KG1 (cell line): ENCODE data around the gene TKT.

Experiments used
- DNase-seq: peaks from one replicate; lab custom pipeline; 2025; lab: John Stamatoyannopoulos, UW

The TKT gene

GRCh38 chr3:53240989-53241972, 14.5 kb downstream of the TKT start:
- no peak for DNase-seq

DNA sequence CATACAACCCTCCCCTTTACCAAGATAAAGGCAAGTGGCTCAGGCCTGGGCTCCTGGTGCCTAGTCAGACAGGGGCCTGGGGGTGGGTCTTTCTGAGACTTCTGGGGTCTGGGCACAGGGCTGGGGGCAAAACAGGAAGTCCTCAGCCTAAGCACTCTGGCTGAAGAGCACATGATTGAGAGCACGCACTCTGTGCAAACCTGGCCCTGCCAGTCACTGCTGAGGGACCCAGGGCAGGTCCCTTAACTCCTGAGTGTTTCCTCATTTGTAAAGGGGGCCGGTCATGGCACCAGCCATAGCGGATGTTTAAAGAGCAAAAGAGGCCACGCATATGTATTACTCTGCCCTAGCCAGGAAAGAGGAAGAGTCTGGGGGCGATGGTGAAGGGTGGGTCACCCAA, 16.0 kb downstream of the TKT start:
- DNase-seq: no peak

DNA sequence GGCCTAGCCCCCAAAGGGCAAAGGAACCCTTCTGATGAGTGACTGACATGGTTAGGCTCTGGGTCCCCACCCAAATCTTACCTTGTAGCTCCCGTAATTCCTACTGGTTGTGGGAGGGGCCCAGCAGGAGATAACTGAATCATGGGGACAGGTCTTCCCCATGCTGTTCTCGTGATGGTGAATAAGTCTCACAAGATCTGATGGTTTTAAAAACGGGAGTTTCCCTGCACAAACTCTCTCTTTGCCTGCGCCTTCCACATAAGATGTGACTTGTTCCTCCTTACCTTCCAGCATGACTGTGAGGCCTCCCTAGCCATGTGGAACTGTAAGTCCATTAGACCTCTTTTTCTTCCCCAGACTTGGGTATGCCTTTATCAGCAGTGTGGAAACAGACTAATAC, 16.9 kb downstream of the TKT start:
- DNase-seq: no peak

- no peak for DNase-seq
Observed at GRCh38 chr3:53238051-53238850, 17.6 kb downstream of the TKT start.

- DNase-seq: no peak
Observed at GRCh38 chr3:53236112-53236841, 19.5 kb downstream of the TKT start.

DNA sequence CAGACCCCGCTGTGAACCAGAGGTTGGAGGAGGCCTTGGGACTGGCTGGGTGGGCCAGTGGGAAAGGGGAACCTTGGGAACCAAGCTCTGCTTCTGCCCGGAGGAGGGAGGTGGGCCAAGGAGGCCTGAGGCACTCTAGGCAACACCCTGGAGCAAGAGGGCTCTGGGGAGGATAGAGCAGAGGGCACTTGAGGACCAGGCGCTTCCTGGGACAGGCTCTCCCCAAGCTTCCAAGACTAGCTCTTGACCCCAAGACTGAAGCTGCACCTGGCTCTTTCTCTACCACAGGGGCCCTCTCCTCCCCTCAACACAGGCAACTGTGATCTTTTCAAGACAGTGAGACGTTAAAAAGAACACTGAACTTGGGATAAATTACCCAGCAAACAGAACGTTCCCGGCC, 20.3 kb downstream of the TKT start:
- no peak for DNase-seq

DNA sequence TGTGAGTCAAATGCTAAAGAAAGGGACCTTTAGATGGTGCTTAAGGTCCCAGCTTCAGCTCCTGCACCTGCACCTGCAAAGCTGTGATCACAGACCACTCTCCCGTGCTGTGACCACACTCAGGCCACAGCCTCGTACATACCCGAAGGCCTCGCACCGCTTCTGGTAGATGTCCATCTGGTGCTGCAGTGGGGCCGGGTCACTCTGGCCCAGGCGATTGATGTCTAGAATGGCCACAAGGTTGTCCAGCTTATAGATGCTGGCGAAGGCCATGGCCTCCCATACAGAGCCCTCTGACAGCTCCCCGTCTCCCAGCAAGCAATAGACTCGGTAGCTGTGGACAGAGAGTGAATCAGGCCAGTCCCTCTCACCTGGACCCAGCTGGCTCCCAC, 21.0 kb downstream of the TKT start:
- DNase-seq: no peak

GRCh38 chr3:53234130-53234840, 21.5 kb downstream of the TKT start:
- DNase-seq: no peak

DNA sequence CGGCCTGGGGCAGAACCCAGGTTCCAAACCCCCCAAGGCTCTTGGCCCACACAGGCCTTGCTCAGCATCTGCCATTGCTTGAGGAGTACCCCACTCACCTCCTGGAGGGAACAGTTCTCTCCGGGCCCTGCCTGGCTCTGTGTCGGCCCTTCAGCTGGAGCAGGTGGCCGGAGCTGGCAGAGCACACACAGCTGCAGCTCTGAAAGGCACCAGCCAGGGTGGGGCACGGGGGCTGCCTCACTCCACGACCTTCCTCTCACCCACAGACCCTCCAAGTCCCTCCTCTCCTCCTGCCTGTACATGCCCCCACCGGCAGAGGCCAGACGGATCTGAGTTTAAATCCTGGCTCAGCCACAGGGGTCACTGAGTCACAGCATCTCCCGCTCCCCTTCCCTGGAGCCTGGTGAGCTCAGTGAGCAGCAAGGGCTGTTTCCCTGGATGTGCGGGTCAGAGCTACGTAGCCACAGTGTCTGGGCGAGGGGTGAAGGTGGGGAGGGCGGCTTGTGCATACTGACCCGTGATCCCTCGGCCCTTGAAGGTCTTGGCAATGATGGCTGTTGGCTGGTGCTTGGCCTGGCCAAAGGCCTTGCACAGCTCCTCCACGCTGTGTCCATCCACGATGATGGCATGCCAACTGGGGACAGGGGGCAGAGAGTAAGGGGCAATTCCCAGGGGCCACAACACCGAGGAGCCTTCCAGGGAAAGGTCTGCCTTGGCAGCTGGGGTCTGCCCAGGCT, 23.0 kb downstream of the TKT start:
- DNase-seq: no peak

DNA sequence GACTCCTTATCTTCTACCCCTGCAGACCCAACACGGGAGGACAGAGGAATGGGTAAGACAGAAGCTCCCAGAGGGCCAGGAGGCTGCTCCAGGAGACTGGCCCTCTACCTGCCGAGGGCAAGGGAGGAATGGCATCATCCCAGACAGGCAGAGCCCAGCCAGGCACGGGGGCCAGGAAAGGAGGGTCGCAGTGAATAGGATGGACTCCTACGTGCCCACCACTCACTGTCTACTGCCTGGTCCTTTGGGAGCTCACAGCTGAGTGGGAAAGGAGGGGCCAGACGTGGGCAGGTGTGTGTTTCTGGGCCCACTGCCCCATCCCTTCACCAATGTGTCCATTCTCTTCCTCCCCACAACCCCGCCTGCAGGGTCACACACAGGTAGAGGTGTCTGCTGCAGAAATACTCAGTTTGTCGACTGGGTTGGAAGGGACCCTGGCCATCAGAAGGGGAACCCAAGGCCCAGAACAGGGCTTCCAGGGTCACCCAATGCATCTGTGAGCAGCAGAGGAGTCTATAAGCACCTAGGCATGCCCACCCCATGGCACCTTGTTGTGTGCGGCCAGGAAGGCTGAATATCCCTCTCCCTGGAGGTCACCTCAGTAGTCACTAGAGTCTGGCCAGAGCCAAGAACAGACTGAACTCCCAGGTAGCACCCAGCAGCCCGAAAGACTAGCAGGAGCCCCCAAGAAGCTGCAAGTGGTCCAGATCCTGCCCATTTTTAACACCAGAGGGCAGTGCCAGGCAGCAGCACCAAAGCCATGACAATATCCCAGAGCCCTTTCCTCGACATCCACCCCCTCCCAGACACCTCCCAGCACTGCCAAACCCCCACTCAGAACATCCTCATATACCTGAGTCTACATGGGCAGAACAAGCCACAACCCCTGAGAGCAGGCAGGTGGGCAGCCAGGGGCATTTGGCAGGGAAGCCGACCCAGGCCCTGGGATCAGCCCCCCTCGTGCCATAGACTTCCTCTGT, 24.0 kb downstream of the TKT start:
- DNase-seq: no peak

GRCh38 chr3:53230789-53231188, 25.0 kb downstream of the TKT start:
- no peak for DNase-seq

DNA sequence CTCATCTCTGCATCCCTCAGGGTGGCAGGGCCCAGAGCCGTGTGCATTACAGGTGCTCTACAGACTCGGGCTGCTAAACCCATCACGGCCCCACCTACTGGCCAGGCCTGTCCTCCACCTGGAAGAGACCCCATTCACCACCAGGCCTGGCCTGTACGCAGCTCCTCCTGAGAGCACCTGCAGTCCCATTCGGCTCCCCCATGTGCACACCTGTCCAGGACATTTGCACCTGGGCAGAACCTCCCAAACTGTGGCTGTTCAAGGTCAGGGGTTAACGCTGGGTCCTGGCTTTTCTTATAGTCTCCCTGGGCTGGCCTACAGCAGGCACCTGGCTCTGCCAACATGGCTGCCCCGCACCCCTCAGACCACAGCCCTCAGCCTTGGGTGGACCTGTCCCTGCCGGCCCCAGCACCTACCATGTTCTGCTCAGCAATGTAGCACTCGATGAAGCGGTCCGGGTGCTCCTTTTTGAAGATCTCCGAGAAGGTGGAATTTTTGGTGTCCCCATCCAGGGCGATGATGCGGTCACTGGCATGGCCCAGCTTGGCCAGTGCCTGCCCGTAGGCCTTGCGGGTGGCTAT, 25.7 kb downstream of the TKT start:
- no peak for DNase-seq

- DNase-seq: no peak
Observed at GRCh38 chr3:53229606-53230005, 26.2 kb downstream of the TKT start.

- no peak for DNase-seq
Observed at GRCh38 chr3:53229171-53229570, 26.7 kb downstream of the TKT start.

- DNase-seq: no peak
Observed at GRCh38 chr3:53227993-53228885, 27.6 kb downstream of the TKT start.

DNA sequence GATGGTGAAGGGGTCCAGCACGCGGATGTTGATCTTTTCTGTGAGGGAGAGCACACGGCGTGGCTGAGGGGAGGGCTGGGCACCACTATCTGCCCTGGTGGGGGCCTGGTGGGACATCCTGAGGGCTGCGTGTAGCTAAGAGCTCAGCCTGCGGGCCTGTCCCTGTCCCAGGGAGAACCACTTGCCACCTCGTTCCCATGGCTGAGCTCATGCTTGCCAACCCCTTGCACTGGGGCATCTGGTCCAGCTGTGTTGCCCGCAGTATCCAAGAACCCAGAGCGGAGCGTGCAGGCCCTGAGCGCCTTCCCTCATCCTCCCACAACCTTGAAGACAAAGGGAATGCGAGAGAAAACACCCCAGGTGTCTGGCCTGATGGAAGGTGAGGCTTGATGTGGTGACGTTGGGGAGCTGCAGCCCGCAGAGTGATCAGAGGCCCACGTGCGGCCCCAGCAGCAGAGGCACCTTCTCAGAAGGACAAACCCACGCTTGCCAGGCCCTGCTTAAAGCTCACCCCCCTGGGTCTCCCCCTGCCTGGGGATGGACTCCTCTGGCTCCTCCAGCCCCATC, 28.9 kb downstream of the TKT start:
- no peak for DNase-seq

DNA sequence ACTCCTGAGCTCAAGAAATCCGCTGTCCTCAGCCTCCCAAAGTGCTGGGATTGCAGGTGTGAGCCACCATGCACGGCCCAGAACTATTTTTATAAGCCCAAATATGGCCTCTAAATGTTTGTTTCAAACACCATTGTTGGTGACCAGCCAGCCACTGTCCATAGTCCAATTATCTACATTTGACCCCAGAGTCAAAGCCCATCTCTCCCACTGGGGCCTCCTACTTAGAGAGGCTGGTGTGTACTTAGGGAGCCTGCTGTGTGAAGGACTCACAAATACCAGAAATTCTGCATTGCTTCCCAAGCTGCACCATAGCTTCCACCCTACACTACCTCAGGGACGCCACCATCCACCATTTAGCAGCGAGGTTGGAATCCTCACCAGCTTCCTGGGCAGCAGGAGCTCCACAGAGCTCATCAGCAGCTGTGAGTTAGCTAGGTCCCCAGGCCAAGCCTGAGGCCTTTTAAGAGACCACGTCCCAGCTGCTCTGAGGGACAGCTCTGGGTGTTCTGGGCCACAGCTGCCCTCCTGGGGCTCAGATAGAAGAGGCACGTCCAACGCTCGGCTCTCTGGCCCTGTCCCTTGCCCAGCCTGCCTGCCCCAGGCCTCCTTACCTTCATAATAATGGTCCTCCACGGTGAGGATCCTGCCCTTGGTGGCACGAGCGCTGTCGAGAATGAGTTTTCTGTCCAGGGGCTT, 29.5 kb downstream of the TKT start:
- DNase-seq: no peak
